Measurements from ENCODE around the gene INSL3.

- TF ChIP-seq CTCF (IDR thresholded peaks at IDR 0.05; ENCODE audit: borderline replicate concordance, extremely low read depth, low read length, poor library complexity, severe bottlenecking) (no peak), EZH2 (IDR thresholded peaks at IDR 0.05; ENCODE audit: borderline replicate concordance, low read depth, low read length, severe bottlenecking) (no peak)
Measured at GRCh38 chr19:17860331-17860992, 39.1 kb upstream of the INSL3 start.

All from DND-41 (cell line).